Parathyroid adenoma (tissue), 2 donors: ENCODE data around the gene PRLHR.

Experiments used
- H2AFZ ChIP-seq: fragments of 300-600 bp; sonication (generic); one replicate; pipeline ENCODE4 v1.7.0; 2017; ENCODE audit warnings: antibody characterized with exemption, mild to moderate bottlenecking
- H3K27ac ChIP-seq: fragments of 300-600 bp; sonication (generic); one replicate; pipeline ENCODE4 v1.7.0; 2017
- H3K27me3 ChIP-seq: fragments of 300-600 bp; sonication (generic); one replicate; pipeline ENCODE4 v1.7.0; 2017; ENCODE audit warnings: low read length; ENCODE audit not compliant: control insufficient read depth, insufficient read depth
- H3K36me3 ChIP-seq: fragments of 300-600 bp; sonication (generic); one replicate; pipeline ENCODE4 v1.7.0; 2017; ENCODE audit warnings: low read length; ENCODE audit not compliant: control insufficient read depth, insufficient read depth
- H3K4me1 ChIP-seq: fragments of 300-600 bp; sonication (generic); one replicate; pipeline ENCODE4 v1.7.0; 2017; ENCODE audit warnings: control low read depth
- H3K4me2 ChIP-seq: fragments of 300-600 bp; sonication (generic); one replicate; pipeline ENCODE4 v1.7.0; 2017; ENCODE audit warnings: low read length
- H3K4me3 ChIP-seq: fragments of 300-600 bp; sonication (generic); one replicate; pipeline ENCODE4 v1.7.0; 2017; ENCODE audit warnings: low read depth, low read length
- H3K79me2 ChIP-seq: fragments of 300-600 bp; sonication (generic); one replicate; pipeline ENCODE4 v1.7.0; 2017; ENCODE audit warnings: control low read depth
- H3K9ac ChIP-seq: fragments of 300-600 bp; sonication (generic); one replicate; pipeline ENCODE4 v1.7.0; 2017; ENCODE audit warnings: mild to moderate bottlenecking
- H3K9me3 ChIP-seq: fragments of 300-600 bp; sonication (generic); one replicate; pipeline ENCODE4 v1.7.0; 2017; ENCODE audit warnings: low read length; ENCODE audit not compliant: control insufficient read depth
- TF ChIP-seq, protein P1 (sequence below): fragments of 300-600 bp; sonication (generic); IDR thresholded peaks from one replicate; pipeline ENCODE4 v1.7.0; 2017; ENCODE audit warnings: antibody characterized with exemption, mild to moderate bottlenecking
- donor health status: primary hyperparathyroidism.

The PRLHR gene

DNA sequence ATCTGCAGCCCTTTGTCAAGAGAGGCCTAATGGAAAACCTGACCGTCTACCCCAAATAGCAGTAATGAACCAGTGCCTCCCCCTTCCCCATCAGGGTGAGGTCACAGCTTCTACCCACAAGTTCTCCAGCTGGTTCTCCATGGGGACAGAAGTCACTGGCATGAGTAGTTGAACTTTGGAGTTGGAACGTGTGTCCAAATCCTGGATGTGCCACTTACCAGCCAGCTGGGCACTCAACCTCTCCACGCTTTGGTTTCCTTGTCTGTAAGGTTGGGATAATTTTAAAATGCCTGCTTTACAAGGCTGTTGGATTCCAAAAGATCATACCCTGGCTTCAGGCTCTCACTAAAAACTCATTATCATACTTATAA, 25.6 kb downstream of the PRLHR start:
- Histone ChIP-seq H3K27me3 (no peaks in the 10 kb centered on the region), H3K79me2 (no peaks in the 10 kb centered on the region), H3K9me3 (no peaks in the 10 kb centered on the region), H3K9ac (no peak overlapping the region), H3K4me2 (no peak overlapping the region), H3K4me3 (no peak overlapping the region), H3K27ac (no peak overlapping the region), H3K36me3 (no peaks in the 10 kb centered on the region), H2AFZ (no peak overlapping the region), H3K4me1 (no peaks in the 10 kb centered on the region)
- TF ChIP-seq, protein P1, sequence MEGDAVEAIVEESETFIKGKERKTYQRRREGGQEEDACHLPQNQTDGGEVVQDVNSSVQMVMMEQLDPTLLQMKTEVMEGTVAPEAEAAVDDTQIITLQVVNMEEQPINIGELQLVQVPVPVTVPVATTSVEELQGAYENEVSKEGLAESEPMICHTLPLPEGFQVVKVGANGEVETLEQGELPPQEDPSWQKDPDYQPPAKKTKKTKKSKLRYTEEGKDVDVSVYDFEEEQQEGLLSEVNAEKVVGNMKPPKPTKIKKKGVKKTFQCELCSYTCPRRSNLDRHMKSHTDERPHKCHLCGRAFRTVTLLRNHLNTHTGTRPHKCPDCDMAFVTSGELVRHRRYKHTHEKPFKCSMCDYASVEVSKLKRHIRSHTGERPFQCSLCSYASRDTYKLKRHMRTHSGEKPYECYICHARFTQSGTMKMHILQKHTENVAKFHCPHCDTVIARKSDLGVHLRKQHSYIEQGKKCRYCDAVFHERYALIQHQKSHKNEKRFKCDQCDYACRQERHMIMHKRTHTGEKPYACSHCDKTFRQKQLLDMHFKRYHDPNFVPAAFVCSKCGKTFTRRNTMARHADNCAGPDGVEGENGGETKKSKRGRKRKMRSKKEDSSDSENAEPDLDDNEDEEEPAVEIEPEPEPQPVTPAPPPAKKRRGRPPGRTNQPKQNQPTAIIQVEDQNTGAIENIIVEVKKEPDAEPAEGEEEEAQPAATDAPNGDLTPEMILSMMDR: no peak

- no peak overlapping the region for H3K9ac ChIP-seq
- no peaks in the 10 kb centered on the region for H3K27me3 ChIP-seq
- no peak overlapping the region for H3K4me2 ChIP-seq
- no peaks in the 10 kb centered on the region for H3K36me3 ChIP-seq
- TF ChIP-seq, protein P1: no peak
- H3K79me2 ChIP-seq: no peaks in the 10 kb centered on the region
- H3K4me1 ChIP-seq: no peaks in the 10 kb centered on the region
- no peaks in the 10 kb centered on the region for H3K9me3 ChIP-seq
- no peak overlapping the region for H3K4me3 ChIP-seq
- no peak overlapping the region for H2AFZ ChIP-seq
- H3K27ac ChIP-seq: no peak overlapping the region
Observed at GRCh38 chr10:118569241-118569881, 26.1 kb downstream of the PRLHR start.

- Histone ChIP-seq H3K4me3 (no peak overlapping the region), H2AFZ (peak overlapping the region; percentile 61), H3K4me2 (peak overlapping the region; percentile 37), H3K27me3 (no peaks in the 10 kb centered on the region), H3K9me3 (no peaks in the 10 kb centered on the region), H3K27ac (no peak overlapping the region), H3K36me3 (no peaks in the 10 kb centered on the region), H3K79me2 (no peaks in the 10 kb centered on the region), H3K4me1 (no peaks in the 10 kb centered on the region), H3K9ac (no peak overlapping the region)
- TF ChIP-seq, protein P1: peak; percentile 89
Observed at GRCh38 chr10:118568327-118568848, 27.1 kb downstream of the PRLHR start.

- H3K36me3 ChIP-seq: no peaks in the 10 kb centered on the region
- H3K4me1 ChIP-seq: no peaks in the 10 kb centered on the region
- H3K9ac ChIP-seq: no peak overlapping the region
- no peaks in the 10 kb centered on the region for H3K79me2 ChIP-seq
- TF ChIP-seq, protein P1: no peak
- H2AFZ ChIP-seq: no peak overlapping the region
- no peak overlapping the region for H3K4me2 ChIP-seq
- H3K27me3 ChIP-seq: no peaks in the 10 kb centered on the region
- no peak overlapping the region for H3K4me3 ChIP-seq
- no peaks in the 10 kb centered on the region for H3K9me3 ChIP-seq
- no peak overlapping the region for H3K27ac ChIP-seq
Observed at GRCh38 chr10:118567701-118568248, 27.7 kb downstream of the PRLHR start.

- H3K36me3 ChIP-seq: no peaks in the 10 kb centered on the region
- H3K4me3 ChIP-seq: no peak overlapping the region
- TF ChIP-seq, protein P1: no peak
- no peak overlapping the region for H3K4me2 ChIP-seq
- H3K9ac ChIP-seq: no peak overlapping the region
- H3K4me1 ChIP-seq: no peaks in the 10 kb centered on the region
- no peak overlapping the region for H2AFZ ChIP-seq
- H3K27me3 ChIP-seq: no peaks in the 10 kb centered on the region
- H3K27ac ChIP-seq: no peak overlapping the region
- no peaks in the 10 kb centered on the region for H3K9me3 ChIP-seq
- H3K79me2 ChIP-seq: no peaks in the 10 kb centered on the region
Observed at GRCh38 chr10:118566911-118567310, 28.5 kb downstream of the PRLHR start.
